ENCODE data around the gene CHD5. TPM values are rescaled to one million over a fixed set of nuclear protein-coding genes. Genes with fewer than 3 reads are reported as not detected.

The CHD5 gene
- polyA plus RNA-seq, 3 donors: 0.07 TPM; not detected in 2

GRCh38 chr1:6205849-6206519 is 25.9 kb upstream of the CHD5 start, which contains the start of gene RNF207:
RNF207 (plus strand) TSS chr1:6206119; CDS start chr1:6206536, 417 bp downstream.
- intact Hi-C loops (cut with micrococcal nuclease): loop anchor here in 1 of 2 donors (10.0 kb wide), 1 partner anchor 151 kb away; no protein-coding TSS in a partner anchor
- DNase-seq: peak in 1 of 3 donors; percentile 48
- Histone ChIP-seq H3K27me3 (ENCODE audit: control insufficient read depth in 2 of 2, insufficient read depth in 2 of 2, low read length in 2 of 2) (peaks cover 31 to 47% of the 10 kb centered on the region in 2 donors), H3K4me2 (replicated peaks; ENCODE audit: extremely low read depth, low read length, poor library complexity, severe bottlenecking) (peak within 1 kb of the TSS; percentile 66), H3K4me3 (replicated peaks in 1 of 3; ENCODE audit: low read depth in 2 of 3, low read length in 3 of 3) (peak within 1 kb of the TSS; percentile 8 to 64 (median 23)), H2AFZ (ENCODE audit: insufficient read depth, low read depth, low read length, poor library complexity, severe bottlenecking) (peak within 1 kb of the TSS; percentile 62), H3K9me3 (replicated peaks in 1 of 2; ENCODE audit: control insufficient read depth in 1 of 2, insufficient read depth in 1 of 2, low read length in 2 of 2) (peaks cover 0 to 13% of the 10 kb centered on the region in 2 donors), H4K20me1 (ENCODE audit: insufficient read depth, low read length) (no peaks in the 10 kb centered on the region), H3K9ac (ENCODE audit: insufficient read depth, low read length, poor library complexity, severe bottlenecking) (peak within 1 kb of the TSS; percentile 6), H3K79me2 (ENCODE audit: insufficient read depth, low read length) (no peaks in the 10 kb centered on the region), H3K36me3 (replicated peaks in 1 of 2; ENCODE audit: control insufficient read depth in 1 of 2, insufficient read depth in 2 of 2, low read length in 2 of 2) (no peaks in the 10 kb centered on the region), H3K4me1 (ENCODE audit: control insufficient read depth in 1 of 2, insufficient read depth in 2 of 2, low read length in 2 of 2) (peaks cover 22 to 36% of the 10 kb centered on the region in 2 donors), H3K27ac (ENCODE audit: low read depth in 1 of 2, low read length in 2 of 2) (no peak within 1 kb of the TSS)
- Mint-ChIP-seq H3K9me3 (peaks cover 0 to 24% (median 3%) of the 10 kb centered on the region in 7 donors), H3K36me3 (peaks cover 0 to 3% of the 10 kb centered on the region in 2 donors), H3K27ac (no peak within 1 kb of the TSS), H3K4me3 (peak within 1 kb of the TSS; percentile 58 to 87), H3K4me1 (peaks cover 22% of the 10 kb centered on the region), H3K27me3 (ENCODE audit: low read depth in 3 of 3) (peaks cover 46 to 81% (median 60%) of the 10 kb centered on the region in 3 donors)
- TF ChIP-seq CTCF (IDR thresholded peaks at IDR 0.05): no peak
- under 1% methylated on average over 65 of the region's 66 CpGs for WGBS (ENCODE audit: insufficient coverage)

- Histone ChIP-seq H3K9me3 (replicated peaks in 1 of 2; ENCODE audit: control insufficient read depth in 1 of 2, insufficient read depth in 1 of 2, low read length in 2 of 2) (peaks cover 0 to 4% of the 10 kb centered on the region in 2 donors), H3K36me3 (replicated peaks in 1 of 2; ENCODE audit: control insufficient read depth in 1 of 2, insufficient read depth in 2 of 2, low read length in 2 of 2) (peaks cover 3 to 7% of the 10 kb centered on the region in 2 donors), H3K27me3 (ENCODE audit: control insufficient read depth in 2 of 2, insufficient read depth in 2 of 2, low read length in 2 of 2) (peaks cover 20 to 27% of the 10 kb centered on the region in 2 donors), H2AFZ (ENCODE audit: insufficient read depth, low read depth, low read length, poor library complexity, severe bottlenecking) (no peak overlapping the region), H3K27ac (ENCODE audit: low read depth in 1 of 2, low read length in 2 of 2) (no peak overlapping the region), H3K9ac (ENCODE audit: insufficient read depth, low read length, poor library complexity, severe bottlenecking) (no peak overlapping the region), H3K4me3 (replicated peaks in 1 of 3; ENCODE audit: low read depth in 2 of 3, low read length in 3 of 3) (no peak overlapping the region), H3K4me2 (replicated peaks; ENCODE audit: extremely low read depth, low read length, poor library complexity, severe bottlenecking) (no peak overlapping the region), H4K20me1 (ENCODE audit: insufficient read depth, low read length) (peaks cover 21% of the 10 kb centered on the region), H3K4me1 (ENCODE audit: control insufficient read depth in 1 of 2, insufficient read depth in 2 of 2, low read length in 2 of 2) (peaks cover 36 to 51% of the 10 kb centered on the region in 2 donors), H3K79me2 (ENCODE audit: insufficient read depth, low read length) (peaks cover 22% of the 10 kb centered on the region)
- H3K4me1 Mint-ChIP-seq: peaks cover 38% of the 10 kb centered on the region
- 96% methylated on average over 6 of the region's 7 CpGs for WGBS (ENCODE audit: insufficient coverage)
- H3K27ac Mint-ChIP-seq: no peak overlapping the region
- intact Hi-C loops (cut with micrococcal nuclease): loop anchor here in 1 of 2 donors (10.0 kb wide), 1 partner anchor 147 kb away; no protein-coding TSS in a partner anchor
- no peak for DNase-seq
- H3K36me3 Mint-ChIP-seq: peaks cover 5 to 7% of the 10 kb centered on the region in 2 donors
- TF ChIP-seq CTCF (IDR thresholded peaks at IDR 0.05): no peak
- no peak overlapping the region for H3K4me3 Mint-ChIP-seq
- H3K27me3 Mint-ChIP-seq (ENCODE audit: low read depth in 3 of 3): peaks cover 27 to 47% (median 41%) of the 10 kb centered on the region in 3 donors
- H3K9me3 Mint-ChIP-seq: peaks cover 0 to 23% (median 4%) of the 10 kb centered on the region in 7 donors
Measured at GRCh38 chr1:6202256-6202655, 22.1 kb upstream of the CHD5 start.

Measured in CD14-positive monocyte (primary cell).